ENCODE results near the gene MRRF. TPM values are rescaled to one million over a fixed set of nuclear protein-coding genes. Genes with fewer than 3 reads are reported as not detected.
A peak's percentile ranks its signal among the peaks of the same experiment; 100 is the strongest.

MRRF gene
- polyA plus RNA-seq, 1 donor (not counting 4 experiments of a cell fraction or from before 2014, with no cell fraction given): 82.6 TPM

DNA sequence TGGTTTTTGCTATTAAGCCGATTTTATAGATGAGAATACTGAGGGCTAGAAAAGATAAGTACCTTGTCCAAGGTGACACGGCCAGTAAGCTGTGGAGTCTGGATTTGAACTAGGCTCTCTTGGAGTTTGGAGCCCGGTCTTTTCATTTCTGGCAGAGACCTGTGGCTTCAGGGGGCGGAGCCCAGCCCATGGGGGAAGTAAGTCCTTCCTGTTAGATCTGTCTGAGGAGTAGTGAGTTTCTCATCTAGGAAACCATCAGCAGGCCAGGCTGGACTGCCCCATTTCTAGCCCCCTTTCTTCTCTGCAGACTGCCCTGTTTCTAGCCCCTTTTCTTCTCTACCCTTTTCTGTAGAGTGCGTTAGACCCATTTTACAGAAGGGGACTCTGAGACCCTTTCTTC, 105.6 kb downstream of the MRRF start:
- Histone ChIP-seq H3K4me2 (ENCODE audit: control insufficient read depth, extremely low read depth, insufficient read depth, low read depth, low read length) (peak overlapping the region; percentile 78), H3K79me2 (ENCODE audit: control insufficient read depth, insufficient read depth, low read length) (no peaks in the 10 kb centered on the region), H3K27ac (ENCODE audit: control insufficient read depth, insufficient read depth, low read length) (no peak overlapping the region), H2AFZ (ENCODE audit: control insufficient read depth, low read length) (no peak overlapping the region), H3K27me3 (ENCODE audit: control insufficient read depth, extremely low read depth, insufficient read depth, low read length) (no peaks in the 10 kb centered on the region), H3K9me3 (ENCODE audit: control insufficient read depth, low read depth, low read length) (no peaks in the 10 kb centered on the region), H3K9me1 (ENCODE audit: control insufficient read depth, extremely low read depth, insufficient read depth, low read length) (no peaks in the 10 kb centered on the region), H3K36me3 (ENCODE audit: control insufficient read depth in 2 of 2, extremely low read depth in 1 of 2, insufficient read depth in 2 of 2, low read length in 2 of 2) (no peaks in the 10 kb centered on the region), H3K4me3 (ENCODE audit: control insufficient read depth in 2 of 3, extremely low read depth in 1 of 3, insufficient read depth in 2 of 3, low read depth in 1 of 3, low read length in 3 of 3) (peak overlapping the region in 2 of 3 experiments; percentile 36), H4K20me1 (ENCODE audit: control insufficient read depth, extremely low read depth, insufficient read depth, low read length) (no peaks in the 10 kb centered on the region), H3K9ac (ENCODE audit: control insufficient read depth, extremely low read depth, insufficient read depth, low read length) (no peak overlapping the region), H3K4me1 (ENCODE audit: control insufficient read depth, extremely low read depth, insufficient read depth, low read length) (peaks cover 36% of the 10 kb centered on the region)
- peak; percentile 17 for FAIRE-seq
- TF ChIP-seq, protein P1, sequence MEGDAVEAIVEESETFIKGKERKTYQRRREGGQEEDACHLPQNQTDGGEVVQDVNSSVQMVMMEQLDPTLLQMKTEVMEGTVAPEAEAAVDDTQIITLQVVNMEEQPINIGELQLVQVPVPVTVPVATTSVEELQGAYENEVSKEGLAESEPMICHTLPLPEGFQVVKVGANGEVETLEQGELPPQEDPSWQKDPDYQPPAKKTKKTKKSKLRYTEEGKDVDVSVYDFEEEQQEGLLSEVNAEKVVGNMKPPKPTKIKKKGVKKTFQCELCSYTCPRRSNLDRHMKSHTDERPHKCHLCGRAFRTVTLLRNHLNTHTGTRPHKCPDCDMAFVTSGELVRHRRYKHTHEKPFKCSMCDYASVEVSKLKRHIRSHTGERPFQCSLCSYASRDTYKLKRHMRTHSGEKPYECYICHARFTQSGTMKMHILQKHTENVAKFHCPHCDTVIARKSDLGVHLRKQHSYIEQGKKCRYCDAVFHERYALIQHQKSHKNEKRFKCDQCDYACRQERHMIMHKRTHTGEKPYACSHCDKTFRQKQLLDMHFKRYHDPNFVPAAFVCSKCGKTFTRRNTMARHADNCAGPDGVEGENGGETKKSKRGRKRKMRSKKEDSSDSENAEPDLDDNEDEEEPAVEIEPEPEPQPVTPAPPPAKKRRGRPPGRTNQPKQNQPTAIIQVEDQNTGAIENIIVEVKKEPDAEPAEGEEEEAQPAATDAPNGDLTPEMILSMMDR (optimal IDR thresholded peaks at IDR 0.05 in 1 of 3, IDR thresholded peaks at IDR 0.05 in 1 of 3, conservative IDR thresholded peaks at IDR 0.05 in 1 of 3; ENCODE audit: extremely low read depth in 1 of 3, insufficient read depth in 2 of 3, low read length in 3 of 3): no peak
- TF ChIP-seq EZH2 (IDR thresholded peaks at IDR 0.05; ENCODE audit: low read length): no peak
- no peak for DNase-seq (ENCODE audit: low read depth, low spot score)
- dilution Hi-C loops (cut with MboI; ENCODE audit: extremely low pct_ligation_motif_present, low sequenced_read_pairs): no loop called here

DNA sequence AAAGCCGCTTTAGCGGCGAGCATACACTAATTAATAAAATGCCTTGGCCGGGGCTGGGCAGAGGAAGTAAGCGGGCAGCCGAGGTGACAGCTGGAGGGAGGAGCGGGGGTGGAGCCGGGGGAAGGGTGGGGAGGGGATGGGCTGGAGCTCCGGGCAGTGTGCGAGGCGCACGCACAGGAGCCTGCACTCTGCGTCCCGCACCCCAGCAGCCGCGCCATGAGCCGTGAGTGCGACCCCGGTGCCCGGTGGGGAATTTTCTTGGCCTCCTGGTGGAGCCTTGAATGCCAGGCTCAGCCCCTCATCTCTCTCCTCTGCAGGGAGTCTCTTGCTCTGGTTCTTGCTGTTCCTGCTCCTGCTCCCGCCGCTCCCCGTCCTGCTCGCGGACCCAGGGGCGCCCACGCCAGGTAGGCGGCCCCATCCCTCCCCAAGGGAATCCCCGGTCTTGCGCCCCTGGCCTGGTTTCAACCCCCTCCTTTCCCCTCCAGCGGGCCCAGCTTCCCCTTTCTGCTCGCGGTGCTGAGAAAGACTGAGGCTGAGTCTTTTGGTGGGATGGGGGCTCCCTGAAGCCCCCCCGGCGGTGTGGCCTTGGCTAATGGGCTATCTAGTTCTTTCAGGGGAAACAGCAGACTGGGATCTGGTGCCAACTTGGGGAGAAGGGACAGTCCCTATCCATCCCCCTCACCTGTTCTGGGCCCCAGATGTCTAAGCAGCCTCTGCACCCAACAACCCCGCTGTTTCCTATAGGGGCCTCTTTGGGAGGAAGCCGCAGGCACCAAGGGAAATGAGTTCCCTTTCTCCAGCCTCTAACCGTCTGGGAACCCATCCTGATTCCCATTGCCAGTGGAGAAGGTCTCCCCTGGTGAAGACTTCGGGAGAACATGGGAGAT, 106.4 kb downstream of the MRRF start, which contains the start of gene PTGS1:
Gene PTGS1 (plus strand): TSS at position 156 of the 887 bp plus-strand sequence. CDS start 61 bp downstream, at position 217.
- Histone ChIP-seq H3K4me3 (ENCODE audit: control insufficient read depth in 2 of 3, extremely low read depth in 1 of 3, insufficient read depth in 2 of 3, low read depth in 1 of 3, low read length in 3 of 3) (peak within 1 kb of the TSS; percentile 21 to 43 (median 39)), H2AFZ (ENCODE audit: control insufficient read depth, low read length) (peak within 1 kb of the TSS; percentile 50), H3K4me1 (ENCODE audit: control insufficient read depth, extremely low read depth, insufficient read depth, low read length) (peaks cover 41% of the 10 kb centered on the region), H3K27me3 (ENCODE audit: control insufficient read depth, extremely low read depth, insufficient read depth, low read length) (no peaks in the 10 kb centered on the region), H3K9me1 (ENCODE audit: control insufficient read depth, extremely low read depth, insufficient read depth, low read length) (no peaks in the 10 kb centered on the region), H3K27ac (ENCODE audit: control insufficient read depth, insufficient read depth, low read length) (no peak within 1 kb of the TSS), H3K9me3 (ENCODE audit: control insufficient read depth, low read depth, low read length) (no peaks in the 10 kb centered on the region), H3K36me3 (ENCODE audit: control insufficient read depth in 2 of 2, extremely low read depth in 1 of 2, insufficient read depth in 2 of 2, low read length in 2 of 2) (no peaks in the 10 kb centered on the region), H3K79me2 (ENCODE audit: control insufficient read depth, insufficient read depth, low read length) (no peaks in the 10 kb centered on the region), H4K20me1 (ENCODE audit: control insufficient read depth, extremely low read depth, insufficient read depth, low read length) (no peaks in the 10 kb centered on the region), H3K9ac (ENCODE audit: control insufficient read depth, extremely low read depth, insufficient read depth, low read length) (peak within 1 kb of the TSS; percentile 18), H3K4me2 (ENCODE audit: control insufficient read depth, extremely low read depth, insufficient read depth, low read depth, low read length) (peak within 1 kb of the TSS; percentile 78)
- DNase-seq (ENCODE audit: low read depth, low spot score) (no peak), FAIRE-seq (no peak)
- TF ChIP-seq EZH2 (IDR thresholded peaks at IDR 0.05; ENCODE audit: low read length): no peak
- dilution Hi-C loops (cut with MboI; ENCODE audit: extremely low pct_ligation_motif_present, low sequenced_read_pairs): no loop called here

Measured in keratinocyte (primary cell).